SHP77 (cell line): ENCODE results near the gene SLC6A13.
"Not testable (repeated sequence)": the region's sequence is repeated elsewhere in the genome, so short reads cannot be mapped to it uniquely, and the experiment has no call there.

ENCODE experiments used
- DNase-seq, 2 experiments: peaks; one replicate each; lab custom pipeline; 2025; lab: John Stamatoyannopoulos, UW

Gene SLC6A13

DNA sequence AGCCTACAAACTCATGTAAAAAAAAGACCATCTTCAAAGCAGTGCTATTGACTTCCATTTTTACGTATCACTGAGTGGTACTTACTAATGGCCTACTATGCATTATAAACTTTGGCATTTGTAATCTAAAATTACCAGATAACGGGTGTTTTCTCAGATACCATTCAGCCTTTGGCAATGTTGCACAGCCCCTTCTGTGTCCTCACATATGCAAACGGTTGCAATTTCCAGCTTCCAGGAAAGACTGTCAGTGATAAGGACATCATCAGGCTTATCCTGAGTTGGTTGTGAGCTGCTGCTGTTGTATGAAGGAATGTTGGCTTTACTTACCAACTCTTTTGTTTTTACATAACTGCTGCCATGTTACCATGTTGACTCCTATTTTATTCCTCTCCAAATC is 1.6 kb upstream of the SLC6A13 start:
- no peak for DNase-seq

GRCh38 chr12:263574-263973 is 938 bp upstream of the SLC6A13 start:
- no peak for DNase-seq

GRCh38 chr12:262113-262512 is 523 bp downstream of the SLC6A13 start:
- DNase-seq: no peak

- no peak for DNase-seq
Measured at GRCh38 chr12:257521-258321, 4.9 kb downstream of the SLC6A13 start.

GRCh38 chr12:256958-257357 is 5.7 kb downstream of the SLC6A13 start:
- DNase-seq: no peak

- no peak for DNase-seq
Measured at GRCh38 chr12:256225-256624, 6.4 kb downstream of the SLC6A13 start.

- no peak for DNase-seq
Measured at GRCh38 chr12:254912-255311, 7.7 kb downstream of the SLC6A13 start.

DNA sequence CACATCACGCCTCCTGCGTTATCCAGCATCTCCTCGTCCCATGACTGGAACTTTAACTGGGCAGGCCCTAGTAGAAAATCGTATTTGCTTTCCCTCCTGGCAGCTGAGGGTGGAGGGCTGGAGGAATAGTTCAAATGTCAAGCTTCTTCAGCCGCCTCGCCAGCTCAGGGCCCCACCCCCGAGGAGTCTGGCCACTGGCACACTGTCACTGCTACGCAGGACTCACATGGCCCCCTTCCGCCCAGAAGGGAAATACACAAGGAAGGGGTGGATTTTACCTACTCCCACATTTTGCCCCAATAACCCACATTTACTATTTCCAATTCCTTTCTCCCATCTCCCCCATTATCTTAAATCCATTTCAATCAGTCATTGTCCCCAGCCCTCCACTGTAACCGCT is 8.6 kb downstream of the SLC6A13 start:
- DNase-seq: no peak

- DNase-seq: no peak
Measured at GRCh38 chr12:253116-253831, 9.4 kb downstream of the SLC6A13 start.

- DNase-seq: no peak
Measured at GRCh38 chr12:252636-253035, 10.0 kb downstream of the SLC6A13 start.

GRCh38 chr12:247271-247670 is 15.4 kb downstream of the SLC6A13 start:
- DNase-seq: no peak

DNA sequence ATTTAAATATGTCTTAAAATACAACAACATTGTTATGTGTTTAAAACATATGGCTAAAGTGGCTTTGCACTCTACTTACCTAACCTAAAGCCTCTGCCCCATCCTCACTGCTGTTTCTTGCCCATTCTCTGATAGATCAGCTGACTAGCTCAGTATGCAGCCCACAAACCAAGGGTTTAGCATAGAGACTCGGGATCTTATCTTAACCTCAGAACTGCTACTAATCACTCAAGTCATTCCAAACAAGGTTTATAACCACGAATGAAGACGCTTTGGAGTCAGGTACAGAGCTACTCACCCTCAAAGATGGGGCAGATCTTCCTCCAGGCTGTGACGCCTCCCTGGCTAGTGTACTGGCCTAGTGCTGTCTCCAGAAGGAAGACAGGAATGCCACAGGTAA is 19.3 kb downstream of the SLC6A13 start:
- DNase-seq: no peak

GRCh38 chr12:242496-242895 is 20.1 kb downstream of the SLC6A13 start:
- DNase-seq: no peak

GRCh38 chr12:241266-241665 is 21.4 kb downstream of the SLC6A13 start:
- no peak for DNase-seq

DNA sequence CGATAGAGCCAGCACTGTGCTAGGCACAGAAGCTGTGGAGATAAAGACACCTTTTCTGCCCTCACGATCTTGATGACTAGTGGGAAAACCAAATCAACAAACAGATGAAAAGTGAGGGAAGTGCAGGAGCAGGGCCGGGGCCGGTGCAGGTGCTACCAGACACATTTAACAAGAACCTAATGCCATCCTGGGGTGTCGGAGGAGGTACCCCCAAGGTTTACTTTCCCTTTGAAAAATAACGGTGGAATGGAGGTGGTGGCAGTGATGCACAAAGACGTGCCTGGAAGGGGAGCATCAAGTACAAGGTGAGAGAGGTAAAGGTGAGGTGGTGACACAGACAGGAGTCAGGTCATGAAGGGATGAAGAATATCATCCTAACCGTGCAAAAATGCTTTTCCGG is 22.1 kb downstream of the SLC6A13 start:
- no peak for DNase-seq

DNA sequence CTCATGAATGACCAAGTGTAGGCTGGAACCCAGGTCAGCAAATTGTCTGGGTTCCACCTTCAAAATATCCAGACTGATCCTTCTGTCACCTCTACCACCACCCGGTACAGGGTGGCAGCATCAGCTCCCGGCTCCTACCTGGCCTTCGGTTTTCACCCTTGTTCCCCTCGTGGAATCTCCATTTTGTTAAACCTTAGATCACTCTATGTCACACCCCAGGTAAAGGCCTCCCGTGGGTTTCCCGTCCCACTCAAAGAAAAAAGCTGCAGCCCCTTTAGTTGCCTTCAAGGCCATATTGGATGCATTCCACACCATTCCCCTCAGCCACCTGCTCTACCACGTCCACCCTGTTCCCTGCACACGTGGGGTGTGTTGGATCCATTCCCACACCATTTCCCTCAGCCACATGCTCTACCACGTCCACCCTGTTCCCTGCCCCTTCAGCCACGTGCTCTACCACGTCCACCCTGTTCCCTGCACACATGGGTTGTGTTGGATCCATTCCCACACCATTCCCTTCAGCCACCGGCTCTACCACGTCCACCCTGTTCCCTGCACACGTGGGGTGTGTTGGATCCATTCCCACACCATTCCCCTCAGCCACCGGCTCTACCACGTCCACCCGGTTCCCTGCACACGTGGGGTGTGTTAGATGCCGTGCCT is 23.8 kb downstream of the SLC6A13 start:
- DNase-seq: no peak

GRCh38 chr12:238116-238515 is 24.5 kb downstream of the SLC6A13 start:
- DNase-seq: no peak

- DNase-seq: no peak
Measured at GRCh38 chr12:237026-237815, 25.4 kb downstream of the SLC6A13 start.

- no peak for DNase-seq
Measured at GRCh38 chr12:236445-236844, 26.2 kb downstream of the SLC6A13 start.

DNA sequence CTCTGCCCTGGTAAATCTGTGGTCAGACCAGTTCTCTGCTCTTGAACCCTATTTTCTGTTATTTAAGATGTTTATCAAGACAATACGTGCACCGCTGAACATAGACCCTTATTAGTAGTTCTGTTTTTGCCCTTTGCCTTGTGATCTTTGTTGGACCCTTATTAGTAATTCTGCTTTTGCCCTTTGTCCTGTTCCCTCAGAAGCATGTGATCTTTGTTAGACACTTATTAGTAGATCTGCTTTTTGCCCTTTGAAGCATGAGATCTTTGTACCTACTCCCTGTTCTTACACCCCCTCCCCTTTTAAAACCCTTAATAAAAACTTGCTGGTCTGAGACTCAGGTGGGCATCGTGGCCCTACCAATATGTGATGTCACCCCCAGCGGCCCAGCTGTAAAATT is 26.7 kb downstream of the SLC6A13 start:
- DNase-seq: not testable (repeated sequence)

DNA sequence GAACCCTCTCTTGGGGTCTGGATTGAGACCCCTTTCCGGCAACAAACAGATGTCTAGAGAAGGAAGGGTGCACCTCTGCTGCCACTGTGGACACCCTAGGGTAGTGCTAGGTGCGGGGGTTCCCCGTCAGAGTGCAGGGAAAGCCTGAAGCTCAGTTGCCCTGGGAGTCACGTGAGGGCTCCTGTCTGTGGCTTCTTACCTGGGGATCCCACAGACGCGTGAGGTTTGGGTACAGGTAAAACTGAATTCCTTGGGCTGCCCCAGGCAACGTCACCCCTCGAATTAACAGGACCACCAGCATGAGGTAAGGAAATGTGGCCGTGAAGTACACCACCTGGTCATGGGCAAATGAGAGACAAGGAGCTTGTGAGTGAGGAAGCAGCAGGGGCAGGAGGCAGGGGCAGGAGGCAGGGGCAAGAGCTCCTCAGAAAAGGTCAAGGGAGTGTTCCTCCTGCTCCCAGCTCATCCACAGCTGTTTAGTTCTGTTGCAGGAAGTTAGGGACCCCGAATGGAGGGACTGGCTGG is 27.7 kb downstream of the SLC6A13 start:
- no peak for DNase-seq

DNA sequence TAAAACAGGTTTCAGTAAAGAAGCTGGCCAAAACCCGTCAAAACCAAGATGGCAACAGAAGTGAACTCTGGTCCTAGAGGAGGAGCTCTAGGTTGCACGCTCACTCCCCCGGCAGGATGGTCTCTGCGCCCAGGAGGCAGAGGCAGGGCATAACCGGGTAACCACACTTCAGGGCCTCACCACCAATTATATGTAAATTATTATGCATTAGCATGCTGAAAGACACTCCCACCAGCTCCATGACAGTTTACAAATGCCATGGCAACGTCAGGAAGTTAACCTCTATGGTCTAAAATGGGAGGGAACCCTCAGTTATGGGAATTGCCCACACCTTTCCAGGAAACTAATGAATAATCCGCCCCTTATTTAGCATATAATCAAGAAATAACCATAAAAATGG is 28.6 kb downstream of the SLC6A13 start:
- no peak for DNase-seq
